Stimulated activated naive CD4-positive, alpha-beta T cell (primary cell): ENCODE results near the gene FASN.
A peak's percentile ranks its signal among the peaks of the same experiment; 100 is the strongest.

ENCODE experiments used
- DNase-seq, 6 experiments: peaks; one replicate each; lab custom pipeline; 2025; lab: John Stamatoyannopoulos, UW

The FASN gene

GRCh38 chr17:82076018-82076784 lies 21.8 kb downstream of the FASN start:
- no peak for DNase-seq

- DNase-seq: no peak
Measured at GRCh38 chr17:82073446-82073845, 24.6 kb downstream of the FASN start.

- no peak for DNase-seq
Measured at GRCh38 chr17:82072827-82073226, 25.2 kb downstream of the FASN start.

GRCh38 chr17:82070611-82071010 lies 27.4 kb downstream of the FASN start:
- DNase-seq: no peak

GRCh38 chr17:82065638-82066303 lies 32.3 kb downstream of the FASN start, which contains the start of gene DUS1L:
TSS of gene DUS1L (minus strand) at chr17:82065804. CDS start at chr17:82065059, 745 bp downstream.
- peak; percentile 34 to 77 (median 56) for DNase-seq

GRCh38 chr17:82065193-82065637 lies 32.8 kb downstream of the FASN start:
- DNase-seq: peak in 3 of 6 experiments; percentile 44 to 64 (median 51)

GRCh38 chr17:82064433-82065192 lies 33.4 kb downstream of the FASN start:
- no peak for DNase-seq

- DNase-seq: no peak
Measured at GRCh38 chr17:82063424-82064415, 34.3 kb downstream of the FASN start.

- no peak for DNase-seq
Measured at GRCh38 chr17:82062984-82063368, 35.1 kb downstream of the FASN start.

GRCh38 chr17:82062076-82062983 lies 35.7 kb downstream of the FASN start:
- no peak for DNase-seq

- DNase-seq: no peak
Measured at GRCh38 chr17:82061047-82061925, 36.8 kb downstream of the FASN start.

- DNase-seq: no peak
Measured at GRCh38 chr17:82060614-82061013, 37.4 kb downstream of the FASN start.

GRCh38 chr17:82060001-82060380 lies 38.0 kb downstream of the FASN start:
- DNase-seq: no peak

- DNase-seq: no peak
Measured at GRCh38 chr17:82059272-82060000, 38.6 kb downstream of the FASN start.

- no peak for DNase-seq
Measured at GRCh38 chr17:82058855-82059249, 39.2 kb downstream of the FASN start.

- DNase-seq: no peak
Measured at GRCh38 chr17:82058230-82058854, 39.7 kb downstream of the FASN start.

- no peak for DNase-seq
Measured at GRCh38 chr17:82056729-82057621, 41.1 kb downstream of the FASN start.
